Body of pancreas (tissue), 4 donors: ENCODE data around the gene SNX8. TPM values are rescaled to one million over a fixed set of nuclear protein-coding genes. Genes with fewer than 3 reads are reported as not detected.

ENCODE experiments used
- ATAC-seq: fragments of 150-250 bp; one replicate; pipeline ENCODE4 v1.9.1; 2016
- DNase-seq, 4 donors: peaks; one replicate each; pipeline ENCODE4 v3.0.0-alpha.2; 2019
- H3K27ac ChIP-seq, 4 donors: fragments of 200-600 bp; sonication (generic); 1 replicate in 3 of 4; 2 replicates in 1 of 4; pipeline versions ENCODE4 v1.5.1 to v1.6.1; 2016 to 2019; ENCODE audit warnings: mild to moderate bottlenecking in 1 of 4, mixed read lengths in 1 of 4, moderate library complexity in 1 of 4
- H3K27me3 ChIP-seq, 2 donors: fragments of 200-600 bp; sonication (generic); one replicate each; pipeline ENCODE4 v1.6.0; 2016; ENCODE audit warnings: mild to moderate bottlenecking in 1 of 2
- H3K36me3 ChIP-seq, 2 donors: fragments of 200-600 bp; sonication (generic); replicated peaks in 1 of 2; 2 replicates each; pipeline ENCODE4 v1.5.1; 2016; ENCODE audit warnings: low read depth in 2 of 2; ENCODE audit not compliant: insufficient read depth in 1 of 2
- H3K4me1 ChIP-seq: fragments of 200-600 bp; sonication (generic); one replicate; pipeline ENCODE4 v1.6.0; 2016
- H3K4me3 ChIP-seq, 2 donors: fragments of 200-600 bp; sonication (generic); 1 replicate in 1 of 2; 2 replicates in 1 of 2; pipeline ENCODE4 v1.5.1; 2016 to 2019
- H3K9me3 ChIP-seq, 3 donors: fragments of 200-600 bp; sonication (generic); 1 replicate in 2 of 3; 2 replicates in 1 of 3; pipeline ENCODE4 v1.5.1; 2016
- POLR2A ChIP-seq, 3 donors: fragments of 450-650 bp; IDR thresholded peaks; one replicate each; pipeline ENCODE4 v1.6.1; 2016; ENCODE audit warnings: antibody characterized with exemption in 3 of 3, mild to moderate bottlenecking in 2 of 3
- WGBS, 2 donors: methylation state at CpG; one replicate each; pipeline ENCODE4 v1.1.5; 2017; 5-methylcytosine and 5-hydroxymethylcytosine counted together
- intact Hi-C: fragments of 100-400 bp; cut with DNase I; formaldehyde crosslinking; loops from one replicate; pipeline ENCODE4 v1.15.1; 2023
- microRNA-seq, 2 donors: library from miRNA; unstranded; fragments of <30 nt; microRNA quantifications; one replicate each; pipeline ENCODE4, GENCODE V29; 2016; ENCODE audit warnings: borderline number of aligned reads in 2 of 2, borderline replicate concordance in 2 of 2
- total RNA-seq, 2 donors: library from RNA; depleted of rRNA; stranded (reverse); fragments of >200 nt; gene quantifications; one replicate each; pipeline ENCODE4 v1.1.0, GENCODE V29; 2016
- TF ChIP-seq, protein P1 (sequence below), 7 experiments: fragments of 450-650 bp in 4 of 7; fragments of 200-600 bp in 3 of 7; sonication (generic) in 3 of 7; IDR thresholded peaks; one replicate each; pipeline ENCODE4 v1.5.1; 2016 to 2019; ENCODE audit warnings: antibody characterized with exemption in 7 of 7

The SNX8 gene
- total RNA-seq, 2 donors from 2014 or later, result 5.3 to 6.2 TPM

DNA sequence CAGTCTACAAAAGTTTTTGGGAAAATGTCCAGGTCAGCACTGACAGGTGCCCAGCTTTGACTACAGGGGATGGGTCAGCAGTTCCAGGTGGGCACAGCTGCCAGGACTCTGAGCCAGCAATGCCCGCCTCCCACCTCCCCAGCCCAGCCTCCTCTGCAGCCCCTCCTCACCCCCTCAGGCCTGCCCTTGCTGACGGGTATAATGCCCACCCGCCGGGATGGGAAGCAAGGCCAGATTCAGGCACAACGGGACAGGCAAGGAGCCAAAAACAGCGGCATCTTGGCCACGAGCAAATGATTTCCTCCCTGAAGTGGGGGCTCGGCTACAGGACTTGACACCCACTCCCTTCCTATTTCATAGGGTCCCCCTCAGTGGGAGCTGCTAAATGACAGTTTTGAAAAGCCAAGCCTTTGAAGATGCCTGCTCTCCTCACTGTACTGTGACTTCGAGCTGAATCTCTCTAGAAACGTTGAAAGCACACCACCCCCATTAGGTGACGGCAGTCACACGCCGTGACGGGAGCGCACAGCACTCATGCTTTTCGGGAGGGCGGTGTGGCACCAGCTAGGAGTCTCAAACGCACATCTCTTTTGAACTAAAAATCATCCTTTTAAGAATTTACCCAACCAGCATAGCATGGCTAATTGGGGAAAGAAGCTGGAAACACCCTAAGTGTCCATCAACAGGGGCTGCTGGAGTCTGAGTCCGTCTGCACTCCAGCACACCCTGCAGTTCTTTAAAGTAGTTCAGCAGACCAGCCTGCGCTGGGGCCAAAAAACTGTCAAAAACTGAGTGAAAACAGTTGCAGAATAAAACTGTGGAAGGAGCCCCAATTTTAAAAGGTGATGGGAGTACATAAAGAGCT is 111.1 kb downstream of the SNX8 start:
- intact Hi-C loops, result loop anchor here (10.0 kb wide), 1 partner anchor 538 kb away; no protein-coding TSS in a partner anchor
- H3K27ac ChIP-seq, result no peak overlapping the region
- H3K27me3 ChIP-seq, result no peaks in the 10 kb centered on the region
- no peaks in the 10 kb centered on the region for H3K36me3 ChIP-seq
- H3K4me1 ChIP-seq, result no peaks in the 10 kb centered on the region
- H3K4me3 ChIP-seq, result no peak overlapping the region
- TF ChIP-seq, protein P1, sequence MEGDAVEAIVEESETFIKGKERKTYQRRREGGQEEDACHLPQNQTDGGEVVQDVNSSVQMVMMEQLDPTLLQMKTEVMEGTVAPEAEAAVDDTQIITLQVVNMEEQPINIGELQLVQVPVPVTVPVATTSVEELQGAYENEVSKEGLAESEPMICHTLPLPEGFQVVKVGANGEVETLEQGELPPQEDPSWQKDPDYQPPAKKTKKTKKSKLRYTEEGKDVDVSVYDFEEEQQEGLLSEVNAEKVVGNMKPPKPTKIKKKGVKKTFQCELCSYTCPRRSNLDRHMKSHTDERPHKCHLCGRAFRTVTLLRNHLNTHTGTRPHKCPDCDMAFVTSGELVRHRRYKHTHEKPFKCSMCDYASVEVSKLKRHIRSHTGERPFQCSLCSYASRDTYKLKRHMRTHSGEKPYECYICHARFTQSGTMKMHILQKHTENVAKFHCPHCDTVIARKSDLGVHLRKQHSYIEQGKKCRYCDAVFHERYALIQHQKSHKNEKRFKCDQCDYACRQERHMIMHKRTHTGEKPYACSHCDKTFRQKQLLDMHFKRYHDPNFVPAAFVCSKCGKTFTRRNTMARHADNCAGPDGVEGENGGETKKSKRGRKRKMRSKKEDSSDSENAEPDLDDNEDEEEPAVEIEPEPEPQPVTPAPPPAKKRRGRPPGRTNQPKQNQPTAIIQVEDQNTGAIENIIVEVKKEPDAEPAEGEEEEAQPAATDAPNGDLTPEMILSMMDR (IDR thresholded peaks at IDR 0.05), result no peak
- no peak for TF ChIP-seq POLR2A (IDR thresholded peaks at IDR 0.05)
- WGBS, 2 donors, result 81 to 90% methylated on average over 10 to 17 of the region's 20 CpGs
- ATAC-seq, result no peak
- H3K9me3 ChIP-seq, result no peaks in the 10 kb centered on the region
- no peak for DNase-seq

DNA sequence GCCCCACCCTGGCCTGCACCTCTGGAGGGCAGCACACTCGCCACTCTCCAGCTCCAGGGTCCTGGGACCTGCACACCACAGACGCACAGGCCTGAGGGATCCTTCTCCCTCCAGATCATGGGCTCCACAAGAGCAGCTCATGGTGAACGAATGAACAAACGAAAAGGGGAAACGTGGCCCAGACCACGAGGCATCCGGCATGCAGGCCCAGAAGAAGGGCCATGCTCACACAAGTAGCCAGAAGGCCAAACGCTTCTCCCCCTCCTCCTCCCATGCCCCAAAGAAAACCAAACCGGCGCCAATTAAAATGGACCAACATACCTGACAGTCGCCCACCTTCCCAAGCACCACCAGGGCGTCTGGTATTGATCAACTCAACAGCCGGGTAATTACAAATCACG is 111.9 kb downstream of the SNX8 start:
- Histone ChIP-seq H3K27ac (no peak overlapping the region), H3K9me3 (no peaks in the 10 kb centered on the region), H3K36me3 (no peaks in the 10 kb centered on the region), H3K4me3 (no peak overlapping the region), H3K4me1 (no peaks in the 10 kb centered on the region), H3K27me3 (no peaks in the 10 kb centered on the region)
- DNase-seq (no peak), ATAC-seq (no peak)
- intact Hi-C loops, result loop anchor here (10.0 kb wide), 1 partner anchor 538 kb away; no protein-coding TSS in a partner anchor
- TF ChIP-seq, protein P1 (IDR thresholded peaks at IDR 0.05), result no peak
- TF ChIP-seq POLR2A (IDR thresholded peaks at IDR 0.05), result no peak
- WGBS, 2 donors, result 91 to 95% methylated on average over 12 to 14 of the region's 14 CpGs

Small RNA genes lying within 50 kb of the gene (microRNA-seq; reads per million reads assigned to microRNA genes)
- 0 reads per million in 2 donors for gene MIR6836

Other genes starting within 250 kb of the SNX8 start
- gene MAD1L1, start 81.5 kb downstream of the SNX8 start, total RNA-seq, result 10 to 100 TPM; 14.0 to 66.9 TPM
- gene MRM2, start 72.2 kb downstream of the SNX8 start, total RNA-seq, result 1 to 10 TPM; 7.6 to 8.8 TPM
- gene NUDT1, start 72.2 kb downstream of the SNX8 start, total RNA-seq, result 10 to 100 TPM in 1 of 2 donors, not detected in 1; 26.2 TPM
- gene EIF3B, start 40.4 kb upstream of the SNX8 start, total RNA-seq, result 100 to 1,000 TPM in 1 of 2 donors, 10 to 100 TPM in 1; 87.2 to 232 TPM
- gene CHST12, start 89.2 kb upstream of the SNX8 start, total RNA-seq, result 10 to 100 TPM in 1 of 2 donors, 1 to 10 TPM in 1; 4.7 to 11.2 TPM
- not detected for gene GRIFIN, start 162.0 kb upstream of the SNX8 start, total RNA-seq
- gene LFNG, start 205.3 kb upstream of the SNX8 start, total RNA-seq, result 100 to 1,000 TPM in 1 of 2 donors, 10 to 100 TPM in 1; 47.8 to 142 TPM
- 10 to 100 TPM; 36.6 to 46.8 TPM for gene BRAT1, start 241.1 kb upstream of the SNX8 start, total RNA-seq
- 10 to 100 TPM in 1 of 2 donors, 1 to 10 TPM in 1; 7.8 to 73.2 TPM for gene IQCE, start 244.5 kb upstream of the SNX8 start, total RNA-seq